SU-DHL-6 (cell line): ENCODE results near the gene ATMIN.

Source experiments
- H2AFZ ChIP-seq: fragments of 200-600 bp; sonication (generic); 2 replicates; pipeline ENCODE4 v1.6.1; 2014; ENCODE audit warnings: low read depth, mild to moderate bottlenecking, moderate library complexity, mixed read lengths, antibody characterized with exemption, low read length; ENCODE audit not compliant: severe bottlenecking
- H3F3A ChIP-seq: fragments of 200-600 bp; shearing (Covaris generic); 2 replicates; pipeline ENCODE4 v1.6.0; 2016; ENCODE audit warnings: antibody characterized with exemption, mild to moderate bottlenecking; ENCODE audit not compliant: insufficient read depth
- H3K27ac ChIP-seq: fragments of 200-600 bp; sonication (generic); 2 replicates; pipeline ENCODE4 v1.5.1; 2016; ENCODE audit warnings: low read depth, mild to moderate bottlenecking, low read length, moderate library complexity, mixed read lengths
- H3K27me3 ChIP-seq: fragments of 200-600 bp; sonication (generic), shearing (Covaris generic); 2 replicates; pipeline ENCODE4 v1.6.0; 2014; ENCODE audit warnings: mild to moderate bottlenecking, low read length
- H3K36me3 ChIP-seq: fragments of 200-600 bp; sonication (generic); 2 replicates; pipeline ENCODE4 v1.6.1; 2014; ENCODE audit warnings: mild to moderate bottlenecking, low read length, mixed read lengths
- H3K4me2 ChIP-seq: fragments of 300-600, 200-600 bp; shearing (Covaris generic), sonication (generic); 2 replicates; pipeline ENCODE4 v1.6.0; 2014; ENCODE audit warnings: low read length, low read depth, mild to moderate bottlenecking; ENCODE audit not compliant: poor library complexity, severe bottlenecking
- H3K4me3 ChIP-seq: fragments of 200-600 bp; sonication (generic); 2 replicates; pipeline ENCODE4 v1.5.1; 2014; ENCODE audit warnings: antibody characterized with exemption, low read length, mild to moderate bottlenecking, mixed read lengths; ENCODE audit not compliant: insufficient read depth, poor library complexity, severe bottlenecking
- H3K79me2 ChIP-seq: fragments of 200-600 bp; sonication (generic); 2 replicates; pipeline ENCODE4 v1.6.1; 2014; ENCODE audit warnings: mild to moderate bottlenecking, low read length, moderate library complexity; ENCODE audit not compliant: insufficient read depth
- H3K9ac ChIP-seq: fragments of 200-600 bp; sonication (generic); 2 replicates; pipeline ENCODE4 v1.7.0; 2014; ENCODE audit warnings: mild to moderate bottlenecking, low read length
- H3K9me2 ChIP-seq: fragments of 200-600 bp; sonication (generic); replicated peaks from 2 replicates; pipeline ENCODE4 v1.6.1; 2014; ENCODE audit warnings: low read length; ENCODE audit not compliant: insufficient read depth
- H3K9me3 ChIP-seq: fragments of 200-600 bp; sonication (generic); 2 replicates; pipeline ENCODE4 v1.6.1; 2014; ENCODE audit warnings: low read length, mixed read lengths; ENCODE audit not compliant: insufficient read depth
- H4K20me1 ChIP-seq: fragments of 200-600 bp; sonication (generic); 2 replicates; pipeline ENCODE4 v1.6.1; 2014; ENCODE audit warnings: low read depth, mild to moderate bottlenecking, antibody characterized with exemption, low read length, moderate library complexity, mixed read lengths
- CTCF ChIP-seq: fragments of 200-600 bp; sonication (generic); IDR thresholded peaks from one replicate; pipeline ENCODE4 v1.5.1; 2017; ENCODE audit warnings: antibody characterized with exemption, mild to moderate bottlenecking, low read length, moderate library complexity; ENCODE audit not compliant: insufficient read depth, poor library complexity, severe bottlenecking
- EZH2phosphoT487 ChIP-seq: fragments of 200-600 bp; sonication (generic), shearing (Covaris generic); conservative IDR thresholded peaks from 2 replicates; pipeline ENCODE4 v1.6.1; 2018; ENCODE audit warnings: mild to moderate bottlenecking, antibody characterized with exemption, low read length, moderate library complexity, mixed read lengths

Gene ATMIN

GRCh38 chr16:81001330-81001729 is 34.3 kb upstream of the ATMIN start:
- no peak overlapping the region for H2AFZ ChIP-seq
- no peak overlapping the region for H3K27ac ChIP-seq
- H3K4me2 ChIP-seq = no peak overlapping the region
- H3K4me3 ChIP-seq = no peak overlapping the region
- no peaks in the 10 kb centered on the region for H3K27me3 ChIP-seq
- no peaks in the 10 kb centered on the region for H3K36me3 ChIP-seq
- no peaks in the 10 kb centered on the region for H3K9me3 ChIP-seq
- peaks cover 98% of the 10 kb centered on the region for H3K79me2 ChIP-seq
- no peaks in the 10 kb centered on the region for H3K9me2 ChIP-seq
- TF ChIP-seq CTCF = no peak
- no peak for TF ChIP-seq EZH2phosphoT487
- peaks cover 32% of the 10 kb centered on the region for H4K20me1 ChIP-seq
- peaks cover 10% of the 10 kb centered on the region; the same call in 1 of the 2 replicates for H3F3A ChIP-seq
- H3K9ac ChIP-seq = no peak overlapping the region

- H3K27ac ChIP-seq = no peak overlapping the region
- H3K4me2 ChIP-seq = no peak overlapping the region
- H3K9ac ChIP-seq = no peak overlapping the region
- H3K9me2 ChIP-seq = no peaks in the 10 kb centered on the region
- no peak overlapping the region for H2AFZ ChIP-seq
- no peaks in the 10 kb centered on the region for H3K9me3 ChIP-seq
- no peaks in the 10 kb centered on the region for H3K36me3 ChIP-seq
- no peak overlapping the region for H3K4me3 ChIP-seq
- peaks cover 90% of the 10 kb centered on the region for H3K79me2 ChIP-seq
- H4K20me1 ChIP-seq = peaks cover 32% of the 10 kb centered on the region
- no peaks in the 10 kb centered on the region for H3K27me3 ChIP-seq
- peaks cover 10% of the 10 kb centered on the region; the same call in 1 of the 2 replicates for H3F3A ChIP-seq
- no peak for TF ChIP-seq EZH2phosphoT487
- TF ChIP-seq CTCF = no peak
Measured at GRCh38 chr16:81003064-81003463, 32.6 kb upstream of the ATMIN start.

DNA sequence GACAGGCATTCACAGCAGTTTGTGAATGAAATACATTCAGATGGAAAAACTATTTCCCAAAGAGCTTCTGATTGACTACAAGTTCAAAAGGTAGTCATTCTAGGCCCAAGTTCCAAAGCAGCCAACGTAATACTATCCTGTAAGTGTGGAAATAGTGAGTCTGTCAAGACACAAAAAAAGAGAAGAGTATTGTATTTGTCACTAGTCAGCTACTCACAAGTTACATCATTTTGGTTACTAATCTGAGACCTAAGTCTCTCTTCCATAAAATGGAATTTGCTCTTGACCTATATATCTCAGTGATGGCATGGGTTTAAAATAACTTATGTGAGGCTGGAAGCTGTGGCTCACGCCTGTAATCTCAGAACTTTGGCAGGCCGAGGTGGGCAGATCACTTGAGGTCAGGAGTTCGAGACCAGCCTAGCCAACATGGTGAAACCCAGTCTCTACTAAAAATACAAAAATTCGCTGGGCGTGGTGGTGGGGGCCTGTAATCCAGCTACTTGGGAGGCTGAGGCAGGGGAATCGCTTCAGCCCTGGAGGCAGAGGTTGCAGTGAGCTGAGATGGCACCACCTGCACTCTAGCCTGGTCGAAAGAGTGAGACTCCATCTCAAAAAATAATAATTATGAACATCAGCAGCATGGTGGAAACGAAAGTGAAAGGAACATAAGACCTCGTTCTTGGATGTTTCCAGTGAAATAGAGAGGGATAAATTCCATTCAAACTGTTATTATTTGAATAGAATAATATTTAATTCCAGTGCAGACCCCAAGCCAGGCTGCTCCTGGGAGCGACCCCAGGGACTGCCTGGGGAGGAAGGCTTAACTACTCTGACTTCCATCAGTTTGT is 31.8 kb upstream of the ATMIN start:
- Histone ChIP-seq H2AFZ (no peak overlapping the region), H3F3A (peaks cover 10% of the 10 kb centered on the region; the same call in 1 of the 2 replicates), H3K79me2 (peaks cover 90% of the 10 kb centered on the region), H3K4me3 (no peak overlapping the region), H4K20me1 (peaks cover 35% of the 10 kb centered on the region), H3K4me2 (peak overlapping the region; percentile 85), H3K36me3 (no peaks in the 10 kb centered on the region), H3K27me3 (no peaks in the 10 kb centered on the region), H3K9me2 (no peaks in the 10 kb centered on the region), H3K9me3 (no peaks in the 10 kb centered on the region), H3K9ac (no peak overlapping the region), H3K27ac (no peak overlapping the region)
- TF ChIP-seq CTCF (no peak), EZH2phosphoT487 (no peak)
